GM12891 (cell line): ENCODE results near the gene ZNF71. TPM values are rescaled to one million over a fixed set of nuclear protein-coding genes. Genes with fewer than 3 reads are reported as not detected.

Experiments used
- DNase-seq: peaks from one replicate; pipeline ENCODE4 v3.0.0; 2011; ENCODE audit warnings: low spot score; ENCODE audit not compliant: insufficient read length
- FAIRE-seq: peaks from 2 replicates; lab custom pipeline; 2011; peaks lifted over from hg19 to GRCh38; lab: Jason Lieb, UNC
- PAX5 ChIP-seq: IDR thresholded peaks from 2 replicates; pipeline ENCODE4 v1.6.1; 2011; ENCODE audit warnings: low read length, moderate library complexity, mild to moderate bottlenecking; ENCODE audit not compliant: insufficient read depth, severe bottlenecking
- POLR2A ChIP-seq: IDR thresholded peaks from 2 replicates; pipeline ENCODE4 v1.6.1; 2011; ENCODE audit warnings: low read depth, low read length, control low read depth
- POLR2AphosphoS5 ChIP-seq: IDR thresholded peaks from 2 replicates; pipeline ENCODE4 v1.6.1; 2011; ENCODE audit warnings: low read depth, low read length, control low read depth
- POU2F2 ChIP-seq: IDR thresholded peaks from 2 replicates; pipeline ENCODE4 v1.6.1; 2011; ENCODE audit warnings: low read depth, mild to moderate bottlenecking, control low read depth, low read length, moderate library complexity
- SPI1 ChIP-seq: IDR thresholded peaks from 2 replicates; pipeline ENCODE4 v1.6.1; 2011; ENCODE audit warnings: low read depth, low read length, control low read depth
- TAF1 ChIP-seq: IDR thresholded peaks from 2 replicates; pipeline ENCODE4 v1.6.1; 2011; ENCODE audit warnings: low read depth, low read length, control low read depth
- polyA plus RNA-seq: library from polyadenylated mRNA; unstranded; fragments of >200 nt; gene quantifications from one replicate; pipeline ENCODE4 v1.2.1, GENCODE V29; 2012; ENCODE audit warnings: low read depth, missing spikeins, inconsistent platforms; ENCODE audit not compliant: missing spikeins

Gene ZNF71
- 2.6 TPM for polyA plus RNA-seq

- TF ChIP-seq POLR2AphosphoS5 (no peak), POU2F2 (no peak), PAX5 (peak; percentile 28)
- DNase-seq: peak; percentile 88
- peak; percentile 91 for FAIRE-seq
These were observed at the start of gene ZNF71 for GRCh38 chr19:56594783-56595547. TSS of gene ZNF71 (plus strand) at chr19:56595302. CDS start at chr19:56601559, 6,257 bp downstream.

GRCh38 chr19:56547535-56547934, 47.6 kb upstream of the ZNF71 start:
- DNase-seq: no peak
- TF ChIP-seq POU2F2 (no peak), TAF1 (no peak)
- no peak for FAIRE-seq

GRCh38 chr19:56554272-56554869, 40.7 kb upstream of the ZNF71 start:
- no peak for DNase-seq
- TF ChIP-seq SPI1 (no peak), POLR2A (no peak), POU2F2 (no peak), PAX5 (no peak), POLR2AphosphoS5 (no peak), TAF1 (no peak)
- FAIRE-seq: no peak

GRCh38 chr19:56562766-56563165, 32.3 kb upstream of the ZNF71 start:
- FAIRE-seq (no peak), DNase-seq (no peak)
- TF ChIP-seq TAF1: no peak
- TF ChIP-seq POLR2AphosphoS5: no peak
- TF ChIP-seq SPI1: no peak
- TF ChIP-seq POLR2A: no peak
- no peak for TF ChIP-seq POU2F2
- TF ChIP-seq PAX5: no peak

GRCh38 chr19:56566904-56567273, 28.2 kb upstream of the ZNF71 start:
- peak; percentile 23 for FAIRE-seq
- no peak for TF ChIP-seq POLR2AphosphoS5
- no peak for TF ChIP-seq SPI1
- no peak for TF ChIP-seq POLR2A
- no peak for TF ChIP-seq POU2F2
- no peak for TF ChIP-seq PAX5

GRCh38 chr19:56567274-56568120, 27.6 kb upstream of the ZNF71 start, which contains the start of gene ZNF470:
TSS of gene ZNF470 (plus strand) at chr19:56567468. CDS start at chr19:56570312, 2,844 bp downstream.
- TF ChIP-seq SPI1: peak; percentile 18; the same call in 1 of the 2 replicates
- no peak for TF ChIP-seq POU2F2
- FAIRE-seq: peak; percentile 90
- peak; percentile 80 for DNase-seq

More at GRCh38 chr19:56566904-56567273, 28.2 kb upstream of the ZNF71 start:
- peak; percentile 13 for DNase-seq

GRCh38 chr19:56572589-56572988, 22.5 kb upstream of the ZNF71 start:
- FAIRE-seq: no peak

GRCh38 chr19:56573914-56574313, 21.2 kb upstream of the ZNF71 start:
- FAIRE-seq (no peak), DNase-seq (no peak)
- TF ChIP-seq TAF1 (no peak), POLR2A (no peak)

More at GRCh38 chr19:56572589-56572988, 22.5 kb upstream of the ZNF71 start:
- TF ChIP-seq TAF1 (no peak), PAX5 (no peak), POLR2A (no peak), POU2F2 (no peak), POLR2AphosphoS5 (no peak), SPI1 (no peak)
- DNase-seq: no peak

GRCh38 chr19:56577719-56578602, 17.1 kb upstream of the ZNF71 start:
- no peak for FAIRE-seq

More at GRCh38 chr19:56577719-56578602, 17.1 kb upstream of the ZNF71 start:
- DNase-seq: no peak
- TF ChIP-seq PAX5 (no peak), POLR2AphosphoS5 (no peak), SPI1 (no peak), POU2F2 (no peak), TAF1 (no peak), POLR2A (no peak)
